Effector CD4-positive, alpha-beta T cell (primary cell): ENCODE results near the gene ARHGAP4.

Experiments
- DNase-seq: peaks from one replicate; pipeline ENCODE4 v3.0.0-alpha.2; 2020
- total RNA-seq: gene quantifications from one replicate; lab custom pipeline; 2026; lab: John Stamatoyannopoulos, UW

The ARHGAP4 gene
- total RNA-seq: 525 reads per million, percentile 98 among the genes with 10 or more reads in this experiment

DNA sequence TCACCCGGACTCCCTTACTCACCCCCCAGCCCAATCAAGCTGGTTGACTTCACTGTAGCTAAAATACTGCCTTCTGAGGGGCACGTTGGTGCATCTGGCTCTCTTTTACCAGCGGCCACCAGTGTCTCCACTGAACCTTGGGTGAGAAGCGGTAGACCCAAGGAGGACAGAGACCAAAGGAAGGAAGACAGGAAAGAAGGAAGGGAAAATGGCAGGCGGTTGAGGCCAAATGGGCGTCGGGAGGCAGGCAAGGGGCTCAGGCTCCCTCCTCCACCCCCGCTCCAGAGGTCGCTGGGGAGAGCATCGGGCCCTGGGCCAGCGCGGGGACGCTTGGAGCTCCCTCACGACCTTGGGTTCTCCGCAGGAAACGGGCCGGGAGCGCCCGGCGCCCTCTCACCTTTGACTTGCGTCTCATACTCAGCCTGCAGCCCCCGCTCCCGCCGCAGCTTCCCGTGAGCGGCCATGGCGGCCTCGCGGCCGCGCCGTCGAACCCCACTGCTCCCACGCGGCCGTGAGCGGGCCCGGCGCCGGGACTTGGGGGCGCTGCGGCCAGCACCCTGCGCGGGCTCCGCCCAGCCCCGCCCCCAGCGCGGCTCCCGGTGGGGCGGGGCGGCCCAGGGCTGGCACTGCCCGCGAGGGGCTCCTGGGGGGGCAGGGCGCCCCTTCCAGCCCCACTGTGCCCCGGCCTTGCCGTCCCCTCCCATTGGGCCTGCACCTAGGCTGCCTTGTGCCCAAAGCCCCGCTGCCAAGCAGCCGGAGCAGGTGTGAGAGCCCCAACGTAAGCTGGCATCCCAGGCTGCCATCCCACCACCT lies at the start of gene ARHGAP4:
TSS of gene ARHGAP4 (minus strand) at position 526 of the 813 bp plus-strand sequence. CDS start at position 464, 62 bp downstream.
- peak; percentile 26 for DNase-seq

DNA sequence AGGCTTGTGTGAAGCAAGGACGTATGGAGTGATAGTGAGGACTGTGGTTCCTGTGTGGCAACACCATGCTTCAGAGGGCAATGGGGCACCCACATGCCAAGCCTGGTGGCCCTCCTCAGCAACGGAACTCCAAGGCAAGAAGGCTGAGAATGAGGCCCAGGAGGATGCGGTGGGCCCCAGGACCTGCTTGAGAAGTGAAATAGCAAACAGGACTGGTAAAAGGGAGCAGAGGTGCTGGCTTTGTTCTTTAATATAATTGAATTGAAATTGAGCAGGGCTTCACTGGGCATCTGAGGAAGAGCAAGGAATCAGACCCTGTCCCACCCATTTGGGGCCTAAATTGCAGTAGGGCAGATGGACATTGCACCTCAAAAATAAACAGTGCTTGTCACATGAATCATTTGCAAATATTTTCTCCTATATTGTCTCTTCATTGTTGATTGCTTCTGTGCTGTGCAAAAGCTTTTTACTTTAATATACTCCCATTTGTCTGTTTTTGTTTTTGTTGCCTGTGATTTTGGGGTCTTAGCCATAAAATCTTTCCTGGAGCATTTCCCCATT lies 48.7 kb upstream of the ARHGAP4 start:
- DNase-seq: no peak

DNA sequence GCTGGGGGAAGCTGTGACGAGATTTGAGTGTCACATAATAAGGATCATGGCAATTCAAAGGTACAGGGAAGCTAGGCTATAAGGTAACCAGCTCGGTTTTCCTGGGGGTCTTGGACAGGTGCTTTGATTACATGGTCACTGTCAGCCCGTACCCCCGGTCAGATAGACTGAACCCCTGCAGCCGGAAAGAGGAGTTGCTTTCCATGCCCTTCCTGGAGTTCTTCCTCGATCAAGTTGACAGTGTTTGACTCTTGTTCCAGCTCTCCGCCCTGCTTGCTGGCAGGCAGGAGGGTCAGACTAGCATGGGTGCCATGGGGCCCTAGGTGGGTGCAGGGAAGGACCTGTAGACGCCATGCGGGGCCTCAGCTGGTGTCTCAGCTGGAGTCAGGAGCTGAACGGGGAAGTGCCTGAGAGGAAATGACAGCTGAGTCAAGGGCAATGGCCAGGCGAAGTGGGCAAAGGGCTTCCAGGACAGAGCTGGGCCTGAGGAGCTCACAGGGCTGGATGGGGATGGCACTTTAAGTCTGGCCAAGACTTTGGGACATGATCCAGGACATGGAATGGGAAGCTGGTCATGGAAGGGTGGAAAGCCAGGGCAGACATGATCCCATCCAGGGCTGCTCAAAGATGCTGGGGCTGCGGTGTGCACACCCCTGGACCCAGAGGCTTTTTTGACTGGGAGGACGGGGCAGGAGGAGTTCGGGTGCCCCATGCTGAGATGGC lies 48.1 kb upstream of the ARHGAP4 start:
- no peak for DNase-seq

DNA sequence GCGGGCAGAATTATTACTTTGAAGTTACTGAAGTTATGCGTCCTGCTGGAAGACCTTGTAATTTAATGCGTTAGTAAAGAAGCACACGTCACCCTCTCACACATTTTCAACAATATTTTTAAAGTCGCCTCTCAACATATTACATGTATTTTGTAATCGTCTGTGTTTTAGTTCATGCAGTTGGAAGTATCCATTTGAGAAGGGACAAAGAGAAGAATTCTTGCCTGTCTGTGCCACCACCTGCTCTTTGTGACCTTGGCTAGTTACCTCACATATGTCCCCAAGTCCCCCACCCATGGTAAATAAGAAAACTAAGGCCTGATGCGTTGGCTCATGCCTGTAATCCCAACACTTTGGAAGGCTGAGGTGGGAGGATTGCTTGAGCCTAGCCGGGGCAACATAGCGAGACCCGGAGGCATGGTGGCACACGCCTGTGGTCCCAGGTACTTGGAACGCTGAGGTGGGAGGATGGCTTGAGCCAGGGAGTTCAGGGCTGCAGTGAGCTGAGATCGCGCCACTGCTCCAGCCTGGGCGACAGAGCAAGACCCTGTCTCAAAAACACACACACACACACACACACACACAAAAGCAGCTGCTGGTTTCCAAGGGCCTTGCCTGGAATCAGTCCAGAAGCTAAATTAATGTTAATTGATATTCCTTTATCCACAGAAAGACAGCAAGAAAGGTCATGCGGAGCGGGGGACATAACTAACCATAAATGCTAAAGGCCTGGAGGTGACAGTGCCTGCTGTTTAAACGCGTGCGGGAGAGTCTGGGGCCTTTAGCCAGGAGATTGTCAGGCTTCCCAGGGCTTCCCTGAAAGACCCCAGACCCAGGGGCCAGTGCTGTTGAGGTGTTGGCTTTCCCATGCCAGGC lies 47.3 kb upstream of the ARHGAP4 start:
- DNase-seq: no peak

- peak; percentile 85 for DNase-seq
Measured at GRCh38 chrX:153972368-153973126, 46.5 kb upstream of the ARHGAP4 start, which contains the start of gene TMEM187. Gene TMEM187, plus strand, starts transcription at chrX:153972754. Its CDS starts 9,309 bp downstream, at chrX:153982063.

- DNase-seq: peak; percentile 92
Measured at GRCh38 chrX:153971450-153972367, 45.6 kb upstream of the ARHGAP4 start, which contains the start of gene HCFC1. Gene HCFC1, minus strand, starts transcription at chrX:153971818. Its CDS starts 978 bp downstream, at chrX:153970840.

DNA sequence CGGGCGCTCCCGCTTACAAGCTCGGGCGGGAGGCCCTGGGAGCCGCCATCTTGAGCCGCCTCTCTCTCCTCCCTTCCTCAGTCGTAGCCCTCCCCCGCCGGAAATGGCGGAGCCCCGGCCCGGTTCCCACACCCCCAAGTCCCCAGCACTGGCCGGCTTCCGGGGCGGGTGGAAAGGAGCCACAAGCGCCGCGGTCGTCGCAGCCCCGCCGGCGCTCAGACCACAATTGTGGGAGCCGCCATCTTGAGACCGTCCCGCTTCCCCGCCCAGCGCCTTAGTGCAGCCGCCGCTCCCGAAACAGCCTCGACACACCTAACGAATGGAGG lies 45.0 kb upstream of the ARHGAP4 start:
- DNase-seq: peak; percentile 86

DNA sequence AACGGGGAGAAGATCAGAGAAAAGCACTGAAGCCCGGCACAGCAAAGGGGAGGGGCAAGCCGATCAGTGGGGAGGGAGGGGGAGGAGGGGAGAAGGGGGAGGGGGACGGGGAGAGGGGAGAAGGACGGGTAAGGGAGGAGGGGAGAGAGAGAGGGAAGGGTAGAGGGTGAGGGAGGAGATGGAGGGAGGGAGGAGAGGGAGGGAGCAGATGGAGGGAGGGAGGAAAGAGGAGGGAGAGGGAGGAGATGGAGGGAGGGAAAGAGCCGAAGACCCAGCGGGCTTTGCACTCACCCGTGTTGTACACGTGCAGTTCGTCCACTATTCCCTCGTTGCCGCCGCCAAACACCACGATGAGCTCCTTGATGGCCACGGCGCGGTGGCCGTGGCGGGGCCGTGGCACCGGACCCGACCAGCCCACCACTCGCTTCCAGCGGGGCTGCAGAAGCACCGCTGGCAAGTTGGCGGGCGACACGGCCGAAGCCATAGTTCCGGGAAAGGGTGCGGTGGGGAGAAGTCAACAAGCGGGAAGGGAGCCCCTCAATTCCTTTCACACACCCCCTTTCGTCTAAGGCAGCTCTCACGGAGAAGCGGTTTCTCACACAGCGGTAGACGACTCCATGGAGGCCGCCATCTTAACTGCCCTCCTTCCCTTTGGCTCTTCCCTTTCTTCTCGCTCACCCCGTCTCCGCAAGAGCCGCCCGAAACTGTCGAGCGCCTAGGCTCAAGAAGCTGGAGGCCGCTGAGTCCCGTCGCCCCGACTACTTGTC lies 44.5 kb upstream of the ARHGAP4 start:
- peak; percentile 43 for DNase-seq

DNA sequence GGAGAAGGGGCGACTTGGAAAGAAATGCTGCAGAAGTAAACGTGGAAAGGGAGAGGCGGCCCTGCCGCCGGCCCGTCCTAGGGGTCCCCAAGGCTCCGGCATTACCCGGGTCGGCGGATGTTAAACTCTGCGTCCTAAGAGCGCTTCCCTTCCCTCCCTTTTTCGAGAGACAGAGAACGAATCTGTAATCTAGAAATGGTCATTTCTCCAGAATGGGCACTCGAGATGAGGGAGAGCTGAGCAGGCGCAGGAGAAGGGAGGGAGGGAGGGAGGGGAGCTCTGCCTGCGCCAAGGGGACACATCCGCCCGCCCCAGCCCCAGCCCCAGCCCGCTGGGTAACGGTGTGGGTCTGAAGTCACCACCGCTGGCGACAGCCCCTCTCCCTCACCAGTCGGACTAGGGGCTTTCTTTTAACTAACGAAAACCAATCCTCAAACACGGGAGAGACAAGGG lies 43.9 kb upstream of the ARHGAP4 start:
- DNase-seq: no peak

GRCh38 chrX:153969125-153969903 lies 43.2 kb upstream of the ARHGAP4 start:
- DNase-seq: no peak

- no peak for DNase-seq
Measured at GRCh38 chrX:153968754-153969124, 42.7 kb upstream of the ARHGAP4 start.

GRCh38 chrX:153968255-153968654 lies 42.2 kb upstream of the ARHGAP4 start:
- DNase-seq: no peak

DNA sequence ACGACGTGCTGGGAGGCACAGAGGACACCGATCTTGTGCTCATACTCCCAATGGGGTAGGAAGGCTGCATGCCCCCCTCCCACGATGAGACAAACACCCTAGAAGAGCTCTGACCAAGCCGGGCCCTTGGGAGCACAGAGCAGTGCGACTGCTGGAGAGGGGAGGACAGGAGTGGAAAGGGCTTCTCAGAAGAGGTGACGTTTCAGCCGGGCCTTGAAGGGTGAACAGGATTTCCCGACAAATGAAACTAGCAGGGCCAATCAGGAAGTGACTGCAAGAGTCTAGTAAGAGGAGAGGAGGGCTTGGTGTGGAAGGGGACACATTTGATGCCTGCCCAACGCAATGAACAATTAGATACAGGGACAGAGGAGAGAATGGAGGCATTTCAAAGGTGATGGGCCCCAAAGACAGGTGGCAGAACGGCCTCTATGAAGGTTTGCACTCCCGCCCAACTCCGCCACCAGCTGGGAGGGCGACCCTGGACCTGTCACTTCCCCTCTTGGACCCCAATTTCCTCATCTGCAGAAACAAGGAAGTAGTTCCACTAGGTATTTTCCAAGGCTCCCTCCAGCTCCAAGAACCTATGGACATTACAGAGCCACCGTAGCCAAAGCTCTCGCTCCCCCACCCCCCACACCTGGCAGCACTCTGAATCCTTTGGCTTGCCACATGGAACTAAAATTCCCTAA lies 41.6 kb upstream of the ARHGAP4 start:
- no peak for DNase-seq

DNA sequence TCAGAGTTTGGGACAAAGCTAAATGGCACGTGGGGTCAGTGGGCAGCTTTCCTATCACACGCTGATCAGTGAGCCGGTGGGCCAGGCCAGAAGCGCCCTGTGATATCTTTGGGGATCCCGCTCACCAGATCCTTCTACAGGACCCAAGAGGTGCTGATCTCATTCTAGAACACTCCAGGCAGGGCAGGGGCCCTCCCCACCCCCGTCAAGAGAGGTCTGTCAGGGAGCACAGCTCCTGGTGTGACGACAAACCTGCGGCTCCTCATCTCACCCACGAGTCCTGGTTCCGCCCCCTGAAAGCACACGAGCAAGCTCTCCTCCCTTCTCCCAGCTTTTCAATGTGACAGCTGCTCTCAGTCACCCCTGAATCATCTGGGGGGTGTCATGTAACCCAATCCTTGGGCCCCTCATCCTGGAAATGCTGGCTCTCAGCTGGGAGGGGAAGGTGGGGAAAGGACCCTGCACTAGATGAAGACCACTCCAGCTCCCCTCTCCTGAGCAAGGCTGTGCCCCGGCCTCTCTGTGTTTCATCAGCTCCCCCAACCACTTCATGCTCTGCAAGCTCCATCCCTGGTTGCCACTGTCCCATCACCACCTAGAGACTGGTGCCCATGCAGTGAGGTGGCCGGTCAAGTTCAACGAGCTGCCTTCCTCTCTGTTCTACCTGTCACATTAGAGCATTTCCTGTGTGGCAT lies 40.9 kb upstream of the ARHGAP4 start:
- DNase-seq: no peak

- no peak for DNase-seq
Measured at GRCh38 chrX:153966283-153966688, 40.2 kb upstream of the ARHGAP4 start.

GRCh38 chrX:153965406-153965805 lies 39.3 kb upstream of the ARHGAP4 start:
- DNase-seq: no peak

DNA sequence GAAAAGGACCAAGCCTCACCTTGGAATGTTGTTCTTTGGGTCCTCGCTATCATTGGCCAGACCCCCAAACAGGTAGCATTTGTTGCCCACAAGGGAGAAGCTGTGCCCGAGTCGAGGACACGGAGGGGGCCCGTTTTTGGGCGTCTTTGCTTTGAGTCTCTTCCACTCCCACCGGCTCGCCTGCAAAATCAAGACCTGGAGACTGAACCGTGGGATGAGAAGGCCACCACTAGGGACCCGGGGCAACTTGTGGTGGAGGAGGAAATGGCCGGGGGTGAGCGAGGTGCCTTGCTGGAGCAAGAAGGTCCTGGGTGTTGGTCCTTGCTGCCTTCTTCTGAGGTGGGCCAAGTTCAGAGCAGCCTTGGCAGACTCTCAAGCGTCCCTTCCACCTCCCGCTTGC lies 38.0 kb upstream of the ARHGAP4 start:
- DNase-seq: no peak

- no peak for DNase-seq
Measured at GRCh38 chrX:153963546-153963945, 37.5 kb upstream of the ARHGAP4 start.
